Activated naive CD8-positive, alpha-beta T cell treated with anti-CD3 and anti-CD28 coated beads, Interleukin-2, amount 10 ng/mL, durations not matched to agents 7 days and 5 days (primary cell): ENCODE measurements around the gene FMN1. TPM values are rescaled to one million over a fixed set of nuclear protein-coding genes. Genes with fewer than 3 reads are reported as not detected.

Source experiments
- ATAC-seq: fragments of 150-1000 bp; cut with Tn5 transposase; one replicate; pipeline ENCODE4 v1.10.0; 2021; ENCODE audit warnings: low read depth, moderate library complexity
- POLR2A ChIA-PET: fragments of 350-600 bp; sonication (Branson Sonifier 250); formaldehyde crosslinking; loops from one replicate; lab custom pipeline; 2021; ENCODE audit warnings: antibody characterized with exemption; lab: Charles Lee
- DNase-seq: peaks from one replicate; pipeline ENCODE4 v3.0.0; 2021
- H3K27ac Mint-ChIP-seq: one replicate; pipeline ENCODE4 v1.8.0; 2022; ENCODE audit warnings: mild to moderate bottlenecking, mixed read lengths
- H3K27me3 Mint-ChIP-seq: one replicate; pipeline ENCODE4 v1.8.0; 2022; ENCODE audit warnings: mild to moderate bottlenecking, moderate library complexity, mixed read lengths
- H3K36me3 Mint-ChIP-seq: one replicate; pipeline ENCODE4 v1.8.0; 2021; ENCODE audit warnings: mild to moderate bottlenecking, mixed read lengths
- H3K4me1 Mint-ChIP-seq: one replicate; pipeline ENCODE4 v1.8.0; 2021; ENCODE audit warnings: mixed read lengths
- H3K4me3 Mint-ChIP-seq: one replicate; pipeline ENCODE4 v1.8.0; 2022; ENCODE audit warnings: mild to moderate bottlenecking, moderate library complexity, mixed read lengths
- H3K9me3 Mint-ChIP-seq: one replicate; pipeline ENCODE4 v1.8.0; 2021; ENCODE audit warnings: mixed read lengths
- total RNA-seq, 2 experiments: library from RNA; stranded (reverse); gene quantifications; one replicate each; pipeline ENCODE4 v1.2.3, GENCODE V29; 2021

The FMN1 gene
- total RNA-seq, 2 experiments from 2014 or later, result 0.08 to 0.45 TPM

DNA sequence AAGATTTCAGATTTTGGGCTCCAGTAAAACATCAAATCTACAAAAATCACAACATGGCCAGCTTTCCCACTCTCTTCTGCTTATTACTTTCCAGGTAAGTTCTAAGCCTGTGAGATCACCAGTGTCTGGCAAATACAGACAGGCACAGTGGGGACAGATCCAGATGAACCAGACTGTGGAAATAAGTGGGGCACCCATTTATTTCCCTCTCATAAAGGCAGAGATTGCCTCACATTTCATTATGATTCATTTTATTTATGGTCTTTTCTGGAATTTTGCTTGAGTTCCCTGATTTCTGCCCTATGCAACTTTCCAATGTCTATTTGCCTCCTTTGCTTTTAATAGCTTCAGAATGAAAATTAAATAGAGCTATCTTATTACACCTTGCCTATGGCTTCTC, 409.9 kb downstream of the FMN1 start:
- H3K4me3 Mint-ChIP-seq, result no peak overlapping the region
- peaks cover 19% of the 10 kb centered on the region for H3K27me3 Mint-ChIP-seq
- POLR2A ChIA-PET, result no interaction called here
- ATAC-seq (no peak), DNase-seq (no peak)
- H3K4me1 Mint-ChIP-seq, result no peaks in the 10 kb centered on the region
- no peak overlapping the region for H3K27ac Mint-ChIP-seq
- H3K36me3 Mint-ChIP-seq, result no peaks in the 10 kb centered on the region
- H3K9me3 Mint-ChIP-seq, result no peaks in the 10 kb centered on the region

DNA sequence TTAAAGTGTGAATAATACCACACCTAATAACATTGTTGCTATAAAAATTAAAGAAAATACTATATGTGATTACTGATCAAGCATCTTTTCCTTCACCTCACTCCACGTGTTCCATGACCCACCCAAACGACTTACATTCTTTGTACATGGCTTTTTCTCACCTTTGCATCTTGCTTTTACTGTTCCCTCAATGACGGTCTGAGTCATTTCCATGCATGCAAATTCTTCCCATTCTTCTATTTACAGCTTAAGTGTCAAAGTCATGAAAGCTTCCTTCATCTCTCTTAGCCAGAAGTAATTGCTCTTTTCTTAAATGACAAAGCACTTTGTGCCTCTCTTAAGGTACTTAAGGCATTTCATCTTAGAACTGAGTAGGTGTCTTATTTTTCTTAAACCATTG, 412.7 kb downstream of the FMN1 start:
- POLR2A ChIA-PET, result no interaction called here
- ATAC-seq (no peak), DNase-seq (no peak)
- H3K4me1 Mint-ChIP-seq, result no peaks in the 10 kb centered on the region
- H3K36me3 Mint-ChIP-seq, result no peaks in the 10 kb centered on the region
- H3K4me3 Mint-ChIP-seq, result no peak overlapping the region
- peaks cover 14% of the 10 kb centered on the region for H3K27me3 Mint-ChIP-seq
- H3K27ac Mint-ChIP-seq, result no peak overlapping the region
- no peaks in the 10 kb centered on the region for H3K9me3 Mint-ChIP-seq

DNA sequence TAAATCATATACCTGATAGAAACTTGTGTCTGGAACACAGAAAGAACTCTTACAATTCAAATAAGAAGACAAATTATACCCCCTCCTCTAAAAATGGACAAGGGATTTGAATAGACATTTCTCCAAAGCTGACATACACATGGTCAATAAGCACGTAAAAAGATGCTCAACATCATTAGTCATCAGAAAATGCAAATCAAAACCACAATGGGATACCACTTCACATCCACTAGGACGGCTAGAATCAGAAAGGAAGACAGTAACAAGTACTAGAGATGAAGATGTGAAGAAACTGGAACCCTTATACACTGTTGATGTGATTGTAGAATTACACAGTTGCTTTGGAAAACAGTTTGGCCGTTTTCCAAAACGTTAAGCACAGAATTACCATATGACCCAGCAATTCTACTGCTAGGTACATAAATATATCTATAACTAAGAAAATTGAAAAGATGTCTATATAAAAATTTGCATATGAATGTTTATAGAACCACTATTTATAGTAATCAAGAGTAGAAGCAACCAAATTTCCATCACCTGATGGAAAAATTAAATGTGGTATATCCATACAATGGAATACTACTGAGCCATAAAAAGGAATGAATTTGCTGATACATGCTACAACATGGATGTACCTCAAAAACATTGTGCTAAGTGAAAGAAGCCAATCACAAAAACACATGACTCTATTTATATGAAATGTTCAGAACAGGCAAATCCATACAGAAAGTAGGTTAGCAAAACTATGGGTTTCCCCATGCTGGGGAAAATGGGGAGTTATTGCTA, 415.9 kb downstream of the FMN1 start:
- no peaks in the 10 kb centered on the region for H3K36me3 Mint-ChIP-seq
- no peak overlapping the region for H3K27ac Mint-ChIP-seq
- H3K4me1 Mint-ChIP-seq, result no peaks in the 10 kb centered on the region
- DNase-seq (no peak), ATAC-seq (no peak)
- POLR2A ChIA-PET, result no interaction called here
- no peak overlapping the region for H3K4me3 Mint-ChIP-seq
- H3K9me3 Mint-ChIP-seq, result no peaks in the 10 kb centered on the region
- peaks cover 9% of the 10 kb centered on the region for H3K27me3 Mint-ChIP-seq

DNA sequence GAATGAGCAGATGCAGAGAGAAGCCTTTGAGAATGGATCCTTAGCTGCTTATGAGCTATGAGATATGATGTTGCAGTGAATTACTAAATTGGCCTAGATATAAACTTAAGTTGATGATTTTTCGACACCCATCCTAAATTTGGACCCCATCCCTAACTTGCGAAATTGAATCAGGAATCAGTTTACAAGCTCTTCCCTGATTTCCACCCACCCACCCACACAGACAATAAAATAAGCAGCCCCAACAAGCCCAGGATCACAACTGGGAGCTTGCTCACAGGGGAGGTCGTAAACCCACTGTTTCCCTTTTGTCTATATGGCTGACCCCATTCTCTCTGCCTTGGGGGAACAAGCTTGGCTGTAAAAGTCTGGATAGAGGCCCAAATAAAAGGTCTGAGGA, 419.4 kb downstream of the FMN1 start:
- Mint-ChIP-seq H3K4me3 (no peak overlapping the region), H3K27me3 (no peaks in the 10 kb centered on the region), H3K4me1 (no peaks in the 10 kb centered on the region), H3K9me3 (no peaks in the 10 kb centered on the region), H3K27ac (no peak overlapping the region), H3K36me3 (no peaks in the 10 kb centered on the region)
- no peak for ATAC-seq
- POLR2A ChIA-PET, result no interaction called here
- DNase-seq, result no peak

DNA sequence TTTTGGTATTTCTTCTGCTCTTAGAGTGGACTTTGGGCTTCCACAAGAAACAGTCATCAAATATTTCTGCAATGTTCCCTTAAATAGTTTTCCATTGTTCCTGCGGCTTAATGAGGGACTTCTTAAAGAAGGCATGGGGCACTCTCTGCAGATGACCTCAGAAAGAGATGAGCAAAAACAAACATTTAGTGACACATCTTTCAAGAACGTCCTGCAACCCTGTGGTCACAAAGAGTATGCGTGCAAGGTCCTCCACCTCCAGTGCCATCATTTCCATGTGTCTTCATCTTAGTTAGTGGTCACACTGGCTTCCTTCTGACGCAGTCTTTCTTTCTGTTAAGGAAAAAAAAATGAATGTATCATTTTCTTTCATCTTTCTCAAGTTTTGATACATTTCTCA, 420.5 kb downstream of the FMN1 start:
- Mint-ChIP-seq H3K27me3 (peaks cover 2% of the 10 kb centered on the region), H3K4me3 (no peak overlapping the region), H3K4me1 (no peaks in the 10 kb centered on the region), H3K9me3 (no peaks in the 10 kb centered on the region), H3K36me3 (no peaks in the 10 kb centered on the region), H3K27ac (no peak overlapping the region)
- no peak for DNase-seq
- POLR2A ChIA-PET, result no interaction called here
- no peak for ATAC-seq

DNA sequence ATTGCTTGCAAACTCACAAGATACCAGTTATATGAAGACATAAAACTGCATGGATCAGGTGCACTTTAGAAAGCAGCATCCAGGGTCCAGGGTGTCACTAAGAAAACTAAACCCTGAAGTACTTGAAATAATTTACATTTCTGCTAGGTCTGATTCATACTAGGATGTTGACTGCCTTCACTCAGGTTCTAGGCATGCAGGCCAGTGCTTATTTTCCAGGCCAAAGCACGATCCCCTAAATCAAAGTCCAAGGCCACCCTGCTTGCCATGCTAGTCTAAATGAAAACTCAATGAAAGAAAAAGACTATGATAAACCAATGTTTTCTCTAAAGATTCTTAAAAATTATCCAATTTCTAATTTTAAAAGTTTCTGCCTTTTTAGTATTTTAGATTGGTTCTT, 427.3 kb downstream of the FMN1 start:
- Mint-ChIP-seq H3K27me3 (peaks cover 11% of the 10 kb centered on the region), H3K9me3 (no peaks in the 10 kb centered on the region), H3K4me1 (no peaks in the 10 kb centered on the region), H3K36me3 (no peaks in the 10 kb centered on the region), H3K27ac (no peak overlapping the region), H3K4me3 (no peak overlapping the region)
- no peak for DNase-seq
- POLR2A ChIA-PET, result no interaction called here
- ATAC-seq, result no peak

DNA sequence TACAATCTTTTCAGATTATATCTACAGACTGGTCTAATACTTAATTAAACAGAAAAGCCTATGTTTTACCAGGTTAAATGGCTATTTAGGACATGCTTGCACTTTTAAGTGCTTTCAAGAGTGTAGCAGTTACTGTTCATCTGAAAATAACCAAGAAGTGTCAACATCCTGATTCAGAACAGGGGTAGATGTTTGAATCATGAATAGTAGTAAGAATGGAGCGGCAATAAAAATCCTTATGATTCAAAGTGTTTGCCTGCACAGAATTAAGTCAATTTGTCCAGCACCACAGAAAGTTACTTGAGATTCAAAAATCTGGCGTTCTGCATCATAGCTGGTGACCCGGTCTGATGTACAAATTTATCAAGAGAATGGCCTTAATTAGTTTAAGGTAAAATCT, 428.4 kb downstream of the FMN1 start:
- H3K9me3 Mint-ChIP-seq, result no peaks in the 10 kb centered on the region
- no peaks in the 10 kb centered on the region for H3K36me3 Mint-ChIP-seq
- peaks cover 11% of the 10 kb centered on the region for H3K27me3 Mint-ChIP-seq
- no peak overlapping the region for H3K4me3 Mint-ChIP-seq
- POLR2A ChIA-PET, result no interaction called here
- ATAC-seq, result no peak
- no peak overlapping the region for H3K27ac Mint-ChIP-seq
- H3K4me1 Mint-ChIP-seq, result no peaks in the 10 kb centered on the region
- DNase-seq, result no peak

DNA sequence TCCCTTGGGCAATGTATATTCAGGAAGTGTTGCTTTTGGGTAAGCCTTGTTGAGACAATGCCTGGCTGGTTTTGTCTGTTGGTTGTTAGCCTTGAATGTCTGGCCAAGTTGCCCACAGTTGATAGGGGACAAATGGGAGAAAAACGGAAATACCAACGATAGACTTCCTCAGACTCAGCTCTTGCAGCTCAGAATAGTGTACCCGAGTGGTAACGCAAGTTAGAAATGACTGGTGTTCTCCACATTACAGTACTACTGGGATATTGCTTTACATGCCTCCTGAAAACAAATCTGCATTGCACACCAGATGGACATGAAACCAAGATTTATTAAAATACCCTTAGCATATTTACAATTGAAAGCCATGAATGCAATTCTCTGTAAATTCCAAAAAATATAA, 429.3 kb downstream of the FMN1 start:
- no peaks in the 10 kb centered on the region for H3K9me3 Mint-ChIP-seq
- POLR2A ChIA-PET, result no interaction called here
- H3K27me3 Mint-ChIP-seq, result peaks cover 11% of the 10 kb centered on the region
- H3K4me3 Mint-ChIP-seq, result no peak overlapping the region
- no peaks in the 10 kb centered on the region for H3K4me1 Mint-ChIP-seq
- H3K36me3 Mint-ChIP-seq, result no peaks in the 10 kb centered on the region
- DNase-seq (no peak), ATAC-seq (no peak)
- no peak overlapping the region for H3K27ac Mint-ChIP-seq

DNA sequence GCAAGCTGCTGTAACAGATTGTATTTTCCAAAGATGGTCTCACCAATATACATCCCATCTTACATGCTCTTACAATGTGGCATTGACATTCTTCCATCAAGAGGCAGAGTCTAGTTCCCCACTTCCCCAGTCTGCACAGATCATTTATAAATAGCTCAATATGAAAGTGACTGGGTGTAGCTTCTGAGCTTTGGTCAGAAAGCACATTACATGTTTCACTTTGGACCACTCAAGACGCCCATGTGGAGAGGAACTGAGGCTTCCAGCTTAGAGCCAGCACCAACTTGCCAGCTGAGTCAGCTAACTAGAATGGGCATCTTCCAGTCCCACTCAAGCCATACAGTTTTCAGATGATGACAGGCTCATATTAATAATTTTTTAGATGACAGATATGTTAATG, 431.2 kb downstream of the FMN1 start:
- H3K9me3 Mint-ChIP-seq, result no peaks in the 10 kb centered on the region
- ATAC-seq (no peak), DNase-seq (no peak)
- no peak overlapping the region for H3K27ac Mint-ChIP-seq
- no peak overlapping the region for H3K4me3 Mint-ChIP-seq
- H3K4me1 Mint-ChIP-seq, result no peaks in the 10 kb centered on the region
- peaks cover 13% of the 10 kb centered on the region for H3K27me3 Mint-ChIP-seq
- no peaks in the 10 kb centered on the region for H3K36me3 Mint-ChIP-seq
- POLR2A ChIA-PET, result no interaction called here

DNA sequence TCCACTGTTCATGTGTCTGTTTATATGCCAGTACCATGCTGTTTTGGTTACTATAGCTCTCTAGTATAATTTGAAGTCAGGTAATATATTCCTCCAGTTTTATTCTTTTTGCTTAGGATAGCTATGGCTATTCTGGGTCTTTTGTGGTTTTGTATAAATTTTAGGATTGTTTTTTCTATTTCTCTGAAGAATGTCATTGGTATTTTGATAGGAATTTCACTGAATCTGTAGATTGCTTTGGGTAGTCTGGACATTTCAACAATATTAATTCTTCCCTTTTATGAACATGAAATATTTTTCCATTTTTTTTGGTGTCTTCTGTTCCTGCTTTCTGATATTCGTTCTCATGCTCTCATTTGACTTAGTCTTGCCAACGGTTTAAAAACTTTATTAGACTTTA, 437.1 kb downstream of the FMN1 start:
- H3K4me1 Mint-ChIP-seq, result no peaks in the 10 kb centered on the region
- no peaks in the 10 kb centered on the region for H3K9me3 Mint-ChIP-seq
- no peak overlapping the region for H3K27ac Mint-ChIP-seq
- H3K4me3 Mint-ChIP-seq, result no peak overlapping the region
- no peaks in the 10 kb centered on the region for H3K36me3 Mint-ChIP-seq
- POLR2A ChIA-PET, result no interaction called here
- H3K27me3 Mint-ChIP-seq, result peaks cover 23% of the 10 kb centered on the region
- ATAC-seq (no peak), DNase-seq (no peak)

DNA sequence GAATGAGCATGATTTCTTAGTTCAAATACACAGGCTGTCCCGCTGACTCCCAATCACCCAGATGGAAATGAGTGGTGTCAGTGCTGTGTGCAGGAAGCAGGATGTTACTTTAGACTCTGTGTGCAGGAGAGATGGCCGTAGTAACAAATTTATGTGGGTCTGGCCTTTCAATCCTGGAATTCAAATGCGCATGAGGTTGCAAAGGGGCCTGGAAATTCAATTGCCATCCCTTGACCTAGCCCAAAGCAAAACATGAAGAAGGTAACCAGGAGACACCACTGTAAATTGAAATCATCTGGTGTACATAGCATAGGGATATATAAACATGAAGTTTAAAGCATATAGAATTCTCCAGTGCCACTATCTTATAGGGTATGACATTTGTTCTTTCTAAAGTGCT, 443.5 kb downstream of the FMN1 start:
- DNase-seq (no peak), ATAC-seq (no peak)
- Mint-ChIP-seq H3K27me3 (peaks cover 12% of the 10 kb centered on the region), H3K36me3 (no peaks in the 10 kb centered on the region), H3K4me1 (no peaks in the 10 kb centered on the region), H3K27ac (no peak overlapping the region), H3K9me3 (no peaks in the 10 kb centered on the region), H3K4me3 (no peak overlapping the region)
- POLR2A ChIA-PET, result no interaction called here

DNA sequence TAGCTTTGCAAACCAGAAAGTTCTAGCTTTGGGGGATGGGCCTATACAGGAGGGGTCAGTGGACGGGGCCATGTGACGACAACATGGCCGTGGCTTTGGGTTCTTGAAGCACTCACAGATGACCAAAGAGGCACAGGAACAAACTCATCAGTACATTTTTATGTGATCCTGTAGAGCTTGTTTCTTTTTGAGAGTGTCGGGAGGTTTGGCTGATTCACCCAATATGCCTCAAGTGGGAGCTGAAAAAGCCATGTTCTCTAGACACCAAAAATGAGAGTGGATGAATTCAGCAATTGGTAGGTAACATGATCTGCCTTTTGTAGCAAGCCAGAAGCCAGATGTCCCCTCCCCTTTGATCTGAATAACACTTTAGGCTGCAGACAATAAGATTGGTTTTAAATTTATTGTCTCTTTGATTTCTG, 446.6 kb downstream of the FMN1 start:
- Mint-ChIP-seq H3K4me1 (no peaks in the 10 kb centered on the region), H3K27ac (no peak overlapping the region), H3K36me3 (no peaks in the 10 kb centered on the region), H3K4me3 (no peak overlapping the region), H3K27me3 (peaks cover 12% of the 10 kb centered on the region), H3K9me3 (no peaks in the 10 kb centered on the region)
- DNase-seq (no peak), ATAC-seq (no peak)
- POLR2A ChIA-PET, result no interaction called here

DNA sequence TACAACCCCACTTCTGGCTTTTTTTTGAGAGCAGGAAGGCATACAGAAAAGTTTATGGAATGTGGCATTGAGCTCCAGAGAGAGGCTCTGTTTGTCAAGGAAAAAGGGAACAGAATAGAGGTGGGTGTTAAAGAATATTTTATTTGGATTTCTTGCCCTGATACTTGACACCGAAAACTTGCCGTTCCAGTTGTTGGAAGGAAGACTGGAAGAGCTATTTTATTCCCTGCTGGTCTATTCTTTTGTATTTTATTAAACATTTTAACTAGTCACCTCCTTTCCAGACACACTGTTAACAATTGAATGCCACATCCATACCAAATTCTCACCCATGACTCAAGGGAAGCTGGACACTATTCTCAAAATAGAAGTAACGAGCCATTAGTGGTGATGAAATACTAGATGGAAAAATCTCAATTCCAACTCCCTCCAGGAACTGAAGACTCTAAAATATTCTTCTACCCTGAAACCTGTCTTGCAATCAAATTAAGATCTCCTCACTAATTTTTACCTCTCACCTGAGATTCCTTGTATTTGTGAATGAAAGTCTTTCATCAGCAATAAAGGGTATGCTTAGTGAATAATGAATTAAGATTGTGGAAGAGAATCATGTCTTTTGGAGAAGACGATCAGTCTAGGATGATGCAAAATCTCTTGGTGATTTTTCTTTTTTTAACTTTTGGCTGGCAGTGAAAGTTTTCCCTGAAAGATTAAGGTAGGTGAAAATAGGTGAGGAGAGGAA, 448.2 kb downstream of the FMN1 start:
- DNase-seq (no peak), ATAC-seq (no peak)
- Mint-ChIP-seq H3K9me3 (peaks cover 2% of the 10 kb centered on the region), H3K4me3 (no peak overlapping the region), H3K36me3 (no peaks in the 10 kb centered on the region), H3K4me1 (no peaks in the 10 kb centered on the region), H3K27me3 (peaks cover 15% of the 10 kb centered on the region), H3K27ac (no peak overlapping the region)
- POLR2A ChIA-PET, result interaction anchor here (0.5 kb wide), 1 partner anchor 76 kb away, joined by 4 read pairs; no protein-coding TSS in a partner anchor
